Activated CD8-positive, alpha-beta T cell treated with anti-CD3 and anti-CD28 coated beads, Interleukin-2, amount 10 ng/mL, durations not matched to agents 7 days and 5 days (primary cell): Measurements from ENCODE around the gene MFGE8. TPM values are rescaled to one million over a fixed set of nuclear protein-coding genes. Genes with fewer than 3 reads are reported as not detected.

Experiments
- ATAC-seq: fragments of 150-1000 bp; cut with Tn5 transposase; one replicate; pipeline ENCODE4 v1.10.0; 2021; ENCODE audit warnings: moderate library complexity
- CTCF ChIA-PET: fragments of 350-600 bp; sonication (Branson Sonifier 250); formaldehyde crosslinking; loops from one replicate; lab custom pipeline; 2021; ENCODE audit warnings: antibody characterized with exemption; lab: Charles Lee
- POLR2A ChIA-PET: fragments of 350-600 bp; sonication (Branson Sonifier 250); formaldehyde crosslinking; loops from one replicate; lab custom pipeline; 2021; ENCODE audit warnings: antibody characterized with exemption; lab: Charles Lee
- DNase-seq: peaks from one replicate; pipeline ENCODE4 v3.0.0-alpha.2; 2020
- H3K27ac Mint-ChIP-seq: one replicate; pipeline ENCODE4 v1.8.0; 2021; ENCODE audit warnings: mild to moderate bottlenecking, mixed read lengths
- H3K27me3 Mint-ChIP-seq: one replicate; pipeline ENCODE4 v1.8.0; 2021; ENCODE audit warnings: low read depth, mixed read lengths
- H3K36me3 Mint-ChIP-seq: one replicate; pipeline ENCODE4 v1.8.0; 2021; ENCODE audit warnings: low read depth, mixed read lengths
- H3K4me1 Mint-ChIP-seq: one replicate; pipeline ENCODE4 v1.8.0; 2021; ENCODE audit warnings: low read depth, mixed read lengths
- H3K4me3 Mint-ChIP-seq: one replicate; pipeline ENCODE4 v1.8.0; 2021; ENCODE audit warnings: mild to moderate bottlenecking, mixed read lengths
- H3K9me3 Mint-ChIP-seq: one replicate; pipeline ENCODE4 v1.8.0; 2022; ENCODE audit warnings: mixed read lengths; ENCODE audit not compliant: insufficient read depth
- total RNA-seq, 2 experiments: library from RNA; stranded (reverse); gene quantifications; one replicate each; pipeline ENCODE4 v1.2.3, GENCODE V29; 2021

Gene MFGE8
- total RNA-seq, 2 experiments from 2014 or later: 34.7 to 44.8 TPM

DNA sequence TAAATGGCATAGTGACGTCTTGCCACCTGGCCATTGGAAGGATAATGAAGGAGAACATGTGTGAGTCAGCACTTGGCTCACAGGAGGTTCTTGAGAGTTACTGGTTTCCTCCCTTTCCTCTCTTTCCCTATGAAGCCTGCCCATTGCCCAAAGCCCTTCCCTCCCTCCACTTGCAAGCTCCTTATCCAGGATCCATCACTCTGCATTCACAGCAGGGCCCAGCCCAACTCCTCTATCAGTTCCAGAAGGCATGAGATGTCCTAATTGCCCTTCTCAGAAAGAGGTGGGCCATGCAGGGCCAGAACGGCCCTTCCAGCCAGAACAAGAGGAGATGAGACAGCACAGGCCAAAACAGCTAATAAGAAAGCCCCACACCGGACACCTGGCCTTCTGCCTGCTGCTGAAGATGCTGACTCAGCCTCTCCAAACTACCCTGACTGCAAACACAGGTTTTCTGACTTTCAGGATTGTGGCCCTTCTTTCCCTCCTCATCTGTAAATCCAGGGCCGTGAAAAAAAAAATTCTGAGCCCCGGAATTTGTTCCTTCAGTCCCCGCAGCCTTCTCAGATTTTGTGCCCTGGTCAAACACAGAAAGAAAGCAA, 47.6 kb downstream of the MFGE8 start:
- ATAC-seq: no peak
- no peaks in the 10 kb centered on the region for H3K36me3 Mint-ChIP-seq

DNA sequence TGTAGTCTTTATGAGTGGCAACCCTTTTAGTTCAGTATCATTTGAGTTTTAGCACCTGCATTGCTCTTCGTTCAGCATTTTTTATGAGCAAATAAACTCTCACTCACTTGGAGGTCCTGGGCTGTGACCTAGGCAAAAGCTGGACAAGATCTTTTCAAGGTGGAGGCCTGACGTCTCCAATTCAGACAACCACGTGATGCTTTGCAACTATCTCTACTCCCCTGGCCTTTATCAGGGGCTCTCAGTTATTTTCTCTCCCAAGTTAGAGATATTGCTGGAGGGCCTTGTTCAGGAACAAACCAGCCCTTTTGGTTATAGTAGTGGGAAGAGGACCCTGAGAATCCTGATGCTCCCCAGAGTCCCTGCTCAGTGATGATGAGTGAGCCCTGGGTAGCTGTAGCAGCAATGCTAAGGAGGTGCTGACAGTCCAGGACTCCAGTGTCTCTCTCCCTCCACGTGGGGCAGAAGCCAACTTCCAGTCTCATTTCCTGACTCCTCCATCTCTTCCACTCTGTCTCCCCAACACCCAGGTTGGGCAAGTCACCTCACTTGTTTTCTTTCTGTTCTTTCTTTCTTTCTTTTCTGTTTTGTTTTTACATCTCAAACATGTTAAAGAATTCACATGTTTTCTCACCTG, 48.2 kb downstream of the MFGE8 start:
- Mint-ChIP-seq H3K9me3 (no peaks in the 10 kb centered on the region), H3K36me3 (no peaks in the 10 kb centered on the region), H3K4me1 (no peaks in the 10 kb centered on the region), H3K27ac (no peak overlapping the region), H3K4me3 (no peak overlapping the region), H3K27me3 (no peaks in the 10 kb centered on the region)
- ChIA-PET CTCF (interaction anchor here (1.0 kb wide), 1 partner anchor 193 kb away, joined by 3 read pairs; no protein-coding TSS in a partner anchor), POLR2A (no interaction called here)
- no peak for DNase-seq
- ATAC-seq: no peak

More for the DNA sequence above, 47.6 kb downstream of the MFGE8 start:
- DNase-seq: no peak
- ChIA-PET CTCF (no interaction called here), POLR2A (no interaction called here)
- Mint-ChIP-seq H3K27me3 (no peaks in the 10 kb centered on the region), H3K4me3 (no peak overlapping the region), H3K27ac (no peak overlapping the region), H3K9me3 (no peaks in the 10 kb centered on the region), H3K4me1 (no peaks in the 10 kb centered on the region)

DNA sequence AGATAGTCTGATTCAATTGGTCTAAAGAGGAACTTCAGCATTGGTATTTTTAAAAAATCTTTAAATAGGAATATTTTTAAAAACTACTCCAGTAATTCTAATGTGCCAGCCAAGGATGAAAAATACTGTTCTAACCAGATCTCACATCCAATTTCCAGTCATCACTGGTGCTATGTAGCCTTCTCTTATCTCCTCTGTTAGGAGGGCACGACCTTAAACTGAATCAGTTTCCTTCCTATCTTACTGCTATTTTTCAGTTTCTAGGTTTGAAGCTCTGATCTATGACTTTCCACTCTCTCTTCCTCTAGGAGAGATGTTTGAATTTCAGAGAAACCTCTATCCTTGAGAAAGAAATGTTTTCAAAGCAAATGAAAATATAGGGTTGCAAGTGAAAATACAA, 49.8 kb downstream of the MFGE8 start:
- ATAC-seq (no peak), DNase-seq (no peak)
- Mint-ChIP-seq H3K36me3 (no peaks in the 10 kb centered on the region), H3K4me3 (no peak overlapping the region), H3K27ac (no peak overlapping the region), H3K9me3 (no peaks in the 10 kb centered on the region), H3K27me3 (no peaks in the 10 kb centered on the region), H3K4me1 (no peaks in the 10 kb centered on the region)
- POLR2A ChIA-PET: no interaction called here
- CTCF ChIA-PET: interaction anchor here (0.6 kb wide), 1 partner anchor 15 kb away, joined by 3 read pairs; no protein-coding TSS in a partner anchor

DNA sequence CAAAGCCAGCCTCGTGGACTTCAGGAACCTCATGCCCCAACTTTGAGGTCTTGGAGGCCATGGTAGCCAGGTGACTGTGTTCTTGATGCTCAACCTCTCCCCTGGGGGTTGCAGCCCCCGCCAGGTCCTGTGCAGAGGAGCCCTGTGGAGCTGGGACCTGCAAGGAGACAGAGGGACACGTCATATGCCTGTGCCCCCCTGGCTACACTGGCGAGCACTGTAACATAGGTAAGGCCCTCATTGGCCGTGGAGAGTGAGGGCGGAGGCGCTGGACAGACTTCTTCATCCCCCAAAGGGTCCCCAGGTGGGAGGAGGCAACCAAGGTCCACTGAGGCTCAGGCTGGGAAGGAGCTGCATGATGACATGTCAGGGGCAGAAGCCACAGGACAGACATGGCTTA, 53.0 kb downstream of the MFGE8 start:
- Mint-ChIP-seq H3K4me3 (no peak overlapping the region), H3K27me3 (no peaks in the 10 kb centered on the region), H3K9me3 (no peaks in the 10 kb centered on the region), H3K36me3 (no peaks in the 10 kb centered on the region), H3K4me1 (no peaks in the 10 kb centered on the region), H3K27ac (no peak overlapping the region)
- no peak for ATAC-seq
- no peak for DNase-seq
- POLR2A ChIA-PET: no interaction called here
- CTCF ChIA-PET: no interaction called here

DNA sequence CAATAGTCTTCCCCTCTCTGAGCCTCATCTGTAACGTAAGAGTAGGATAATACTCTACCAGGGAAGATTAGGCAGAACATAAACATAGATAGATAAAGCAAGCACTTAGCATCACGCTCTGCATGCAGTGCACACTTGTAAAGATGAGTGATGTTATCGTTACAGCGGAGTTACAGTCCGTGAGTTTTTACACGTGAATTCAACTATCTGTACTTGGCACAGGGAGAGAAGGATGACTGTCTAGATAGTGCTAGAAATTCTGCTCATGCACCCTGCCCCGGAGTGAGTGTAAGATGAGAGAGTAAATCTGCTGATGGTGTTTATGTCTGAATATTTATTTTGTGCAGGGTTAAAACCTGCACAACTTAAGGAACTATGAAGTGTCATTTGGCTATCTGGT, 53.6 kb downstream of the MFGE8 start:
- H3K27me3 Mint-ChIP-seq: peaks cover 2% of the 10 kb centered on the region
- CTCF ChIA-PET: no interaction called here
- no peak for DNase-seq
- no peaks in the 10 kb centered on the region for H3K36me3 Mint-ChIP-seq
- H3K4me1 Mint-ChIP-seq: no peaks in the 10 kb centered on the region
- no peak overlapping the region for H3K4me3 Mint-ChIP-seq
- H3K27ac Mint-ChIP-seq: no peak overlapping the region
- H3K9me3 Mint-ChIP-seq: peaks cover 2% of the 10 kb centered on the region
- POLR2A ChIA-PET: no interaction called here
- no peak for ATAC-seq

DNA sequence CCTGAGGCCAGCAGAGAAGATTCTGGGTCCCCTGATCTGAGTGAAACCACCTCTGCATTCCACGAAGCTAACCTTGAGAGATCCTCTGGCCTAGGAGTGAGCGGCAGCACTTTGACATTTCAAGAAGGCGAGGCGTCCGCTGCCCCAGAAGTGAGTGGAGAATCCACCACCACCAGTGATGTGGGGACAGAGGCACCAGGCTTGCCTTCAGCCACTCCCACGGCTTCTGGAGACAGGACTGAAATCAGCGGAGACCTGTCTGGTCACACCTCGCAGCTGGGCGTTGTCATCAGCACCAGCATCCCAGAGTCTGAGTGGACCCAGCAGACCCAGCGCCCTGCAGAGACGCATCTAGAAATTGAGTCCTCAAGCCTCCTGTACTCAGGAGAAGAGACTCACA, 54.2 kb downstream of the MFGE8 start:
- POLR2A ChIA-PET: no interaction called here
- Mint-ChIP-seq H3K36me3 (no peaks in the 10 kb centered on the region), H3K4me3 (no peak overlapping the region), H3K27me3 (peaks cover 3% of the 10 kb centered on the region), H3K9me3 (peaks cover 4% of the 10 kb centered on the region), H3K27ac (no peak overlapping the region), H3K4me1 (no peaks in the 10 kb centered on the region)
- ATAC-seq (no peak), DNase-seq (no peak)
- CTCF ChIA-PET: no interaction called here

DNA sequence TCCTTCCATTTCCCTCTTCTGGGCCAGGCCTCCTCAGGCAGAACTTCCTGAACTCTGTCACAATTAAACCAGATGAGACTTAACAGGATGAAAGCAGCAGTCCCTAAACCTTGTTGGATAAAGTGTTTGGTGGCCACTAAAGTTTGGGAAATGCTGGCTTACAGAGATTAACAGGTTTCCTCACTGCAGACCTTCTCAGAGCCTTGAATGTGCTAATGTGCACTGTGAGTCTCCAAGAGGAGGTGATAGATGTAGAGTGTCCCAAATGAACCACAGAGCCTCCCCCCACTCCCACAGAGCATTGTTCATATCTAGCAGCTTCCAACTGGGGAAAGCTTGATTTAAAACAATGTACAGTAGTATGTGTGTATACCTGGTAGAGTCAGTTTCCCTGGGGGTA, 60.7 kb downstream of the MFGE8 start:
- H3K27me3 Mint-ChIP-seq: peaks cover 3% of the 10 kb centered on the region
- H3K36me3 Mint-ChIP-seq: no peaks in the 10 kb centered on the region
- no peak overlapping the region for H3K4me3 Mint-ChIP-seq
- ChIA-PET CTCF (no interaction called here), POLR2A (no interaction called here)
- H3K4me1 Mint-ChIP-seq: no peaks in the 10 kb centered on the region
- H3K9me3 Mint-ChIP-seq: peaks cover 7% of the 10 kb centered on the region
- no peak for ATAC-seq
- DNase-seq: no peak
- no peak overlapping the region for H3K27ac Mint-ChIP-seq

DNA sequence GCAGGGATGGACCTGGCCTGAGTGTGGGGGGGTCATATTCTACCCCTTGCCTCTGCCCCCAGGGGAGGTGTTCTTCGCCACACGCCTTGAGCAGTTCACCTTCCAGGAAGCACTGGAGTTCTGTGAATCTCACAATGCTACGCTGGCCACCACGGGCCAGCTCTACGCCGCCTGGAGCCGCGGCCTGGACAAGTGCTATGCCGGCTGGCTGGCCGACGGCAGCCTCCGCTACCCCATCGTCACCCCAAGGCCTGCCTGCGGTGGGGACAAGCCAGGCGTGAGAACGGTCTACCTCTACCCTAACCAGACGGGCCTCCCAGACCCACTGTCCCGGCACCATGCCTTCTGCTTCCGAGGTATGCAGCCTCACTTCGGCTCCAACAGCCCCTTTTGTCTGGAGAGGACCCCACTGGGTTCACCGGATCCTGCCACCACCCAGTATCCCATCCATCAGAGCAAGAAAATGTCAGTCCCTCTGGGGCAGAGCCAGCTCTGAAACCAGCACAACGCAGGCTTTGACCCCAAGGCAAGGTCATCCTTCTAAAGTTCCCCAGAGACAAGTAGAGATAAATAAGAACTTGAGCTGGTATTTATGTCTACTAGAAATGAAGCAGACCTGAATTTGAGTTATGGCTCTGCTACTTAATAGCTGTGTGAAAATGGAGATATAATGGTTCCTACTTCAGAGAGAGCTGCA, 63.7 kb downstream of the MFGE8 start:
- H3K36me3 Mint-ChIP-seq: no peaks in the 10 kb centered on the region
- H3K4me1 Mint-ChIP-seq: peaks cover 5% of the 10 kb centered on the region
- peaks cover under 1% of the 10 kb centered on the region for H3K27me3 Mint-ChIP-seq
- no peak overlapping the region for H3K4me3 Mint-ChIP-seq
- CTCF ChIA-PET: interaction anchor here (0.9 kb wide), 1 partner anchor 55 kb away, joined by 3 read pairs; no protein-coding TSS in a partner anchor
- DNase-seq (no peak), ATAC-seq (no peak)
- H3K27ac Mint-ChIP-seq: no peak overlapping the region
- POLR2A ChIA-PET: no interaction called here
- peaks cover 5% of the 10 kb centered on the region for H3K9me3 Mint-ChIP-seq

Other genes with a start within 250 kb of the MFGE8 start
- not detected for gene ACAN, start 109.9 kb downstream of the MFGE8 start, total RNA-seq
- gene HAPLN3, start 17.8 kb downstream of the MFGE8 start, total RNA-seq: 10 to 100 TPM; 75.7 to 79.0 TPM
- 10 to 100 TPM; 71.3 to 71.9 TPM for gene ABHD2, start 175.1 kb upstream of the MFGE8 start, total RNA-seq